GM12865 (cell line): Measurements from ENCODE around the gene COL11A2.

Experiments used
- DNase-seq: peaks from one replicate; pipeline ENCODE4 v3.0.0; 2010; ENCODE audit warnings: low read depth
- H3K4me3 ChIP-seq: 2 replicates; pipeline ENCODE4 v1.5.1; 2011; ENCODE audit warnings: mild to moderate bottlenecking, low read depth, low read length, control low read depth
- CTCF ChIP-seq: IDR thresholded peaks from 2 replicates; pipeline ENCODE4 v1.5.1; 2011; ENCODE audit warnings: low read length, control low read depth, low read depth, inconsistent platforms; ENCODE audit not compliant: insufficient read depth; ENCODE audit errors: missing control alignments

The COL11A2 gene

GRCh38 chr6:33212857-33213165, 20.5 kb upstream of the COL11A2 start:
- no peak for TF ChIP-seq CTCF
- no peak for DNase-seq
- H3K4me3 ChIP-seq = no peak overlapping the region

GRCh38 chr6:33211666-33212422, 19.6 kb upstream of the COL11A2 start:
- no peak for DNase-seq
- no peak overlapping the region for H3K4me3 ChIP-seq
- no peak for TF ChIP-seq CTCF

GRCh38 chr6:33211136-33211535, 18.9 kb upstream of the COL11A2 start:
- H3K4me3 ChIP-seq = no peak overlapping the region
- no peak for DNase-seq
- TF ChIP-seq CTCF = no peak

GRCh38 chr6:33209856-33210255, 17.6 kb upstream of the COL11A2 start:
- H3K4me3 ChIP-seq = no peak overlapping the region
- DNase-seq = no peak
- TF ChIP-seq CTCF = no peak

- TF ChIP-seq CTCF = no peak
- H3K4me3 ChIP-seq = peak within 1 kb of the TSS; percentile 93
- peak; percentile 86 for DNase-seq
Observed at GRCh38 chr6:33208091-33208967, 16.1 kb upstream of the COL11A2 start, which contains the start of gene RING1. Gene RING1 (plus strand): TSS chr6:33208500. CDS start chr6:33208823, 323 bp downstream.

GRCh38 chr6:33207552-33208090, 15.4 kb upstream of the COL11A2 start:
- DNase-seq = no peak
- peak overlapping the region; percentile 93 for H3K4me3 ChIP-seq
- TF ChIP-seq CTCF = no peak
